HG03135 (cell line): ENCODE measurements around the gene CFP.
"Not testable (repeated sequence)": the region's sequence is repeated elsewhere in the genome, so short reads cannot be mapped to it uniquely, and the experiment has no call there.

Source experiments
- ATAC-seq: cut with Tn5 transposase; IDR thresholded peaks from one replicate; pipeline ENCODE4 v1.9.1; 2021; ENCODE audit warnings: mild to moderate bottlenecking, moderate library complexity; ENCODE audit not compliant: unreplicated experiment

The CFP gene

DNA sequence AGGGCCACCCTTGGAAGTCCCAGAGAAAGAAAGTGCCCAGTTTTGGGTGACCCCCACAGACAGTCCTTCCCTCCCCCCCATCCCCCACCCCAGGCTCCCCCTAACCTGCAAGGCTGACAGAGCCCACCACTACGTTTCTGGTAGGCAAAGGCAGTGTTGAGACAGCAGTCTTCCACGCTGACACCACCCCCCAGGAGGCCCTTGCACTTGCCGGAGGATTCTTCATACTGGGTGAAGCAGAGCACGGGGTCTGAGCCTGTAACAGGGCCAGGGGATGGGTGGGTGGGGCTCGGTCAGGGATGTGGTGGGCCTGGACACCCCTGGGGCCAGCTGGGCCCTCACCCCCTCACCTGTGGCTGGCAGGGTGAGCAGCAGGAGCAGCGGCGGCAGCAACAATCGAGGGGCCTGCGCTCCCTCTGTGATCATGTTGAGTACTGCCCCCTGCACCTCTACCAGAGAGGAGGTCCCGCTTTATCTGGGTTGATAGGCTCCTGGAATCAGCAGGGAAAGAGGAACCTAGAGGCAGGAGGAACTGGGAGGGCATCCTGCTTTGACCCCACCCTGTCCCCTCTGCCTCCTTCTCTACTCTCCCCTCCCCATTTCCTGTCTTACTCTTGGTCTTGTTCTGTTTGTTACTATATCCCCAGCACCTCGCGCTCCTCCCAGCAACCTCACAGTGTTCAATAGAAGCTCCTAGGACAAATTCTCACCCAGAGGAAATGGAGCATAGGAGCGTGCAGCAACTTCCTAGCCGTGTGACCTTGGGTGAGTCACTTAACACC, at the start of gene CFP:
TSS of gene CFP (minus strand) at position 512 of the 782 bp plus-strand sequence. CDS start at position 426, 86 bp downstream.
- no peak for ATAC-seq

DNA sequence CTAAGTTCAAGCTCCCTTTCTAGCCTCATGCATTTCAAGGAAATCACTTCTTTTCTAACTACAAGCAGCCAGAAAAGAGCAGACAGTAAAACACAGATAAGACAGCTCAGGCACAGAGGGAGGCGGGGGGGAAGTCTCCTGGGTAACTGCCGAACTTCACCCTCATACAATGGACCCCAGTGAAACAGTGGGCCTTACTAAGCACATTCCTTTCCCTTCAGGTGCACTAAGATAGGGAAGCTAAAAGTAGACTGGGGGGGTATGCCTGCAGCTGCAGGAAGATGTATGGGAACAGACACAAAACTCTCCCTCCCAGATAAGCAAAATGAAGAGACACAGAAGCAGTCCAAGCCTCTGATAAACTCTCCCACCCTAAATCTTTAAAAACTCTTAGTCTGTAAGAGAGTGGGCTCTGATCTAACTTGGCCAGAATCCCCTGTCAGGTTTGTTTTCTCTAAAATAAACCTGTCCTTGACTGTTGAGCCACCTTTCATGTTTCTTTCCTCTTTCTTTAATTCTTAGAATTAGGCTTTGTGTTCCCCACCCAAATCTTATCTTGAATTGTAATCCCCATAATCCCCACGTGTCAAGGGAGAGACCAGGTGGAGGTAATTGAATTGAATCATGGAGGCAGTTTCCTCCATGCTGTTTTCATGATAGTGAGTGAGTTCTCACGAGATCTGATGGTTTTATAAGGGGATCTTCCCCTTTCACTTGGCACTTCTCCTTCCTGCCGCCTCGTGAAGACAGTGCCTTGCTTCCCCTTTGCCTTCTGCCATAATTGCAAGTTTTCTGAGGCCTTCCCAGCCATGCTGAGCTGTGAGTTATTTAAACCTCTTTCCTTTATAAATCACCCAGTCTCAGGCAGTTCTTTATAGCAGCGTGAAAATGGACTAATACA, 46.5 kb upstream of the CFP start:
- not testable (repeated sequence) for ATAC-seq

DNA sequence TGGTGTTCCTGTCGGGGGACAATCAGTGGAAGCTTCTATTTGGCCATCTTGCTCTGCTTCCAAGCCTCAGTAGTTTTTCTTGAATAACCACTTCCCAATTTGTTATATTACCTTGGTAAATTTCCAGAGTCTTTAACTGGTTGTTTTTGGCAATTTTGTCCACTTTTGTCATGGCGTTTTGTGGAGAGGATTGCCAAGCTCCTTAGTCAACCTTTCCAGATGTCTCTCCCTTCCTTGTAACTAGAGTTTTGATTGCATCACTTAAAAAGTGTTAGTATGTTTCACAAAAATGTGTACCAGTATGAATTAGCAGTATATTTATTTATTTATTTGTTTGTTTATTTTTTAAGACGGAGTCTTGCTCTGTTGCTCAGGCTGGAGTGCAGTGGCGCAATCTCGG, 45.0 kb upstream of the CFP start:
- ATAC-seq: no peak

DNA sequence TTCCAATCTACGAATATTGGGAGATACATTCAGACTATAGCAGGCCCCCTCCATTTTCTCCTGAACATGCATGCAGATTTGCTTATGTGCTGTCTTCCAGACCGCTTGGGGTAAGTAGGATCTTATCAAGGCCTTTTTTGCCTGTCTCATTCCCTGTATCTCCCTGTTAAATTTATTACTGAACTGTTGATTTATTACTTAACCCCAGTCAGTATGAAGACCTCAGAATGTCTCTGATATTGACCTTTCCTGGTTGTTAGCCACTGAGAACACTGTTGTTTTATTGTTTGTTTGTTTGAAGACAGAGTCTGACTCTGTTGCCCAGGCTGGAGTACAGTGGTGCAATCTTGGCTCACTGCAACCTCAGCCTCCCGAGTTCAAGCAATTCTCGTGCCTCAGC, 36.1 kb upstream of the CFP start:
- ATAC-seq: not testable (repeated sequence)

DNA sequence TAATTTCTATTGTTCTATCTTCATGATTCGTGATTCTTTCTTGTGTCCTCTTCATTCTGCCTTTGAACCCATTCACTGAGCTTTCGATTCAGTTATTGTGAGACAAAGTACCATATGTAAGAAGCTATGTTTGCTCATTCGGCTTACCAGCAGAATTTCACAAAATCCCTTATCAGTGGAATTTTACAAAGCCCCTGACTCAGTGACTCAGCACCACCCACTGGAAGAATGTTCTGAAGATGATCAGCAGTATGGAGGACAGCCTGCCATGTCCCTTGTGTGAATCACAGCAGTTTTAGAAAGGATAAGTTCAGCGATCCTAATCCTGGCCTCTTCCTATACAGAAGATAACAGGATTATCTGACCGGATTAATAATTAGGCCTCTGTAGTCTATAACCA, 35.0 kb upstream of the CFP start:
- ATAC-seq: no peak

DNA sequence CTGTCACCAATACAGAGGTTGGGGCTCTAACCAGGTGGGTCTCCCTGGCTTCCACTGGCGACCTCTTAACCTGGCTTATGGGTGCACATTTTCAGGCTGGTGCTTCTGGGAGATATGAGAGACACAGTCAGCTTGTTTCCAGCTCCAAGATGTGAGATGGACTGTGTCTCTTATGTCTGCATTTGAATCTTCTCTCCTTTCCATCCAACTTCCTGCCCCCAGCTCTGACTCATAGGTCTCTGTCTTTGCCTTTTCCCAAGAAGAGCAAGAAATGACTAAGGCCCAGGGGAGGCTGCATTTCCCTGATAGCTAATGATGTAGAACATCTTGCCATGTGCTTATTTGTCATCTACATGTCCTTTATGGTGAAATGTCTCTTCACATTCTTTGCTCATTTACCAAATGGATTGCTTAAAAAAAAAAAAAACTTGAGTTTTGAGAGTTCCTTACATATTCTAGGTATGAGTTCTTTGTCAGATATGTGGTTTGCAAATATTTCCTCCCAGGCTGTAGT, 32.5 kb upstream of the CFP start:
- no peak for ATAC-seq

DNA sequence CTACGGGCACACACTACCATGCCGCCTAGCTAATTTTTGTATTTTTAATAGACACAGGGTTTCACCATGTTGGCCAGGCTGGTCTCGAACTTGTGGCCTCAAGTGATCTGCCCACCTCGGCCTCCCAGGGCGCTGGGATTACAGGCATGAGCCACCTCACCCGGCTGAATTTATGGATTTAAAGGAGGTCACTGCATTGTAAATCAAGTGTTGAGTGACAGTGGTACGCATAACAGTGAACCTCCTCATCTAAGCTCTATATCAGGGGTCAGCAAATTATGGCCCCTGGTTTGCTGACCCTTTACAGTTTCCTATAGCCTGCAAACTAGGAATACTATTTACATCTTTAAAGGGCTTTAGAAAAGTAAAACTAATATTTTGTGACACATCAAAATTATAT, 31.8 kb upstream of the CFP start:
- no peak for ATAC-seq

DNA sequence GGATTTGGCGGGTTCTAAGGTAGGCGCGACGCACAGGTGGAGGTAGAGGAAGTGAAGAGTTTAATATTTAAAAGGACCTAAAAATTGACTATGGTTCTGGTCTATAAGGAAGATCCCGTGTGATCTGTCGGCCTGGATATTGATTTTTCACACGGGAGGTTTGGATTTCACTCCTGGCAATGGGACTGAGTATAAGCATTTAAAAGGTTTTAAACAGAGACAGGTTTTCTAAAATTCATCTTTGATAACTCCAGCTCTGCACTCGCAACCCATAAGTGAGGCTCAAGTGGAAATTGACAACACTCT, 29.6 kb upstream of the CFP start:
- ATAC-seq: no peak

DNA sequence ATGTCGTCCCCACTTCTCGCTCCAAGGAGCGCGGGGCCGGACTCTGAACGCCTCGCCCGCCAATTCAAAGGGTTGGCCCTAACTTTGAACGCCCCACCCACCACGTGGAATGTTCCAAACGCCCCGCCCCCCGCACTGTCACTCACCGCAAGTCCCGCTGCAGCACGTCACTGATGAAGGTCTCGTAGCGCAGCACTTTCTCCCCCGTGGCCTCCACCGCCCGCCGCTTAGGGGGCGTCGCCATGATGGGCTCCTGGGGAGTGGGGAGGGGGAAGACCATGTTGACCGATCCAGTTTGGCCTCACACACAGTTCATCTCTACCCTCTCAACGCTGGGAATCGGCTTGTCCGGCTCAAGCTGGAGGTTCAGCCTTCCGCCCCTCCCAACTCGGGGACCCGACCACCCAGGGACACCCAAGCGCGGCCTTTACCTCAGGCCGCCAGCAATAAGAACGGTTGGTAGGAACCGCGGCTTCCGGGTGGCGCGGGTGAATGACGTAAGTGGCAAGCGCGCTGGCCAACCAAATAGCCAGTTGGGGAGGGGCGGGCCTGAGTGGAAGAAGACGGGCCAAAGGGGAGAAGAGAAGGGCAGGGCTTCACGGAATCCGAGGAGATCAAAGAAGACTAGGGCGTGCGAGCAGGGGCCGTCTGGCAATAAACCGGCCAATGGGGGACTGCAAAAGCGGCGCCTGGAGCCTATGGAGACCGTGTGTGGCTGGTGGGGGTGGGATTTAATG, 29.1 kb upstream of the CFP start, which contains the start of gene UXT:
TSS of gene UXT (minus strand) at position 497 of the 737 bp plus-strand sequence. CDS start at position 244, 253 bp downstream.
- peak; percentile 78 for ATAC-seq

DNA sequence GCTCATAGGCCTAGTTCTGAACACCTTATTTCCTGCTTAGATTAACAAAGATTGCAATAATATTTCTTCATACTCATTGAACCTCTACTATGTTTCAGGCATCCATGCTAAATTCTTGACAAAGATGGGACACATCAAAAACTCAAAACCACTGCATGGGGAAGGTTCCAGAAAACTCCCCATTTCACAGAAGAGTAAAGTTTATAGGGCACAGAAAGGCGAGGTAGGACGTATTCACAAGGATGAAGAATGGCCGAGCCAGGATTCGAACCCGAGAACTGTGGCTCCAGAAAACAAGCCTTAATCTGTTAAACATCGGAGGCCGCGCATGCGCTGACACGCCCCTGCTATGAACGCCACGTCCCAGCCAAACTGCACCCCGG, 28.6 kb upstream of the CFP start:
- ATAC-seq: no peak

DNA sequence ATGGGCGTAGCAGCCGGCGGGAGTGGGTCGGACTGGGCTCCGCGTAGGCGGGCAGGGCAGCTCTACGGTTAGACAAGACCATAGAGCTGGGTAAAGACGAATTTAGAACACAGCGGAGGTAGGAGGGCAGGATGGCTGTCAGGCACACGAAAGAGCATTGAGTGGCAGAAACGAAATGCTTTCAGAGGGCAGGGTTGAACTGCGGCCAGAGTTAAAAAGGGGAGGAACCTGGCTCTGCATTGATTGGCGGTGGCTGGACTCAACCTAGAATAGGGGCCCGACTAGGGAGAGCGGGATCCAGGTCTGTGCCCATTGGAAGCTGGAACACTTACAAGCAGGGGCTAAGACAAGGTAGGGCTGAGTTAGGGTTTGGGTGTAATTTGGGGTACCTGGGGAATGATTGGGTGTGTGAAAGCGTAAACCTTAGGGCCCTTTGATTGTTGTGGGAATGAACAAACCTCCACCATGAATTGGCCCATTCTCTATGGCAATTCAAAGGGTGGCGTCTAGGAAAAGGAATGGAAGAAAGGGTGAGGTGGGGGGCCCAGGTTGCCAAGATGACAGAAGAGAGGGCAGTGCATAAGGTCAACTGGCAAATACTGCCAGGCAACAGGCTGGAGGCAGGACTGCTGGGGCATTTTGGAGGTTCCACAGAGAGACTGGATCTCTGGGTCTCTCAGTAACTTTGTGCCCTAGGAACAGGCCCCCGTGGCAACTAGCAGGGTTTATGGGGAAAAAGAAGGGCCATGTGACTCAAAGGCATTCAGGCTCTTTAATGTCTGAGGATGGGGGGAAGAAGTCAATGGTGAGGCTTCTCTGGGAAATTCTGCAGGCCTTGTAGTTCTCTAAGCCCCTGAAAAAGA, 21.5 kb upstream of the CFP start:
- no peak for ATAC-seq

DNA sequence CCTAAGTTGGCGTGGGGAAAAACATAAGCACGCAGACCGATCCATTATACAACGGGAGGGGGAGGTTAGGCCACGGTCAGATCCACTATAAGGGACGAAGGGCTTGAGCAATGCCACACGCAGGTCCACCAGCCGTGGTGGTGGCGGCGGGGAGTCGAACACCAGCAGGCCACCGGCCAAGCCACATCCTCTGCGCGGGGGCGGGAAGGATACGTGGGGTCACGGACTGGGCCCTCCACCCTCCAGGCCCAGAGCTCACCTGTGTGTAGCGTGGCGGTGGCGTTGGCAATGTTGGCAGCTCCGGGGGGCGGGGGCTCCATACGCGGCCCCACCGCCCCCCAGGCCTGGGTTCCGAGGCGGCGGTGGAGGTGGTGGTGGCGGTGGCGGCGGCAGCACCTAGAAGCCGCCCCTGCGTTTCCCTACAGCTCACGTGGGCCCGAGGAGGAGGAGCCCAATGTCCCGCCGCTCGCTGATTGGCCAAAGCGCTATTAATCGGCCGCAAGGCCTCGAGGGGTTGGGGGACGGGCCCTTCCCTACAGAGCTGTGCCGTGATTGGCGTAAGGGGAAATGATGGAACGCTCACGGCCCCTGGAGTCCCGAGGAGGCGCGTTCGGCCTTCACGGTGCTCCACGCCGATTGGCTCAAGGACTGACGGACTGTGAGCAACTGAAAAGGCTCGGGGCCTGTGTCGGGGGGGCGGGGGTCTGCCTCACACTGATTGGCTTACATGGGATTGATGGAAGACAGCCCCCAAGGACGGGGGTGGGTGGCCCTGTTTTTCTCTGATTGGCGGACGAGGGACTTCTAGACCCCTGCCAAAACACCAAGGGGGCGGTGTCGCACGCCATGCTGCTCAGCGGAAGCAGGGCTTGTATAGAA, 20.7 kb upstream of the CFP start, which contains the start of gene ELK1:
TSS of gene ELK1 (minus strand) at position 400 of the 879 bp plus-strand sequence. CDS start 9,122 bp downstream, outside the sequence.
- peak; percentile 91 for ATAC-seq

DNA sequence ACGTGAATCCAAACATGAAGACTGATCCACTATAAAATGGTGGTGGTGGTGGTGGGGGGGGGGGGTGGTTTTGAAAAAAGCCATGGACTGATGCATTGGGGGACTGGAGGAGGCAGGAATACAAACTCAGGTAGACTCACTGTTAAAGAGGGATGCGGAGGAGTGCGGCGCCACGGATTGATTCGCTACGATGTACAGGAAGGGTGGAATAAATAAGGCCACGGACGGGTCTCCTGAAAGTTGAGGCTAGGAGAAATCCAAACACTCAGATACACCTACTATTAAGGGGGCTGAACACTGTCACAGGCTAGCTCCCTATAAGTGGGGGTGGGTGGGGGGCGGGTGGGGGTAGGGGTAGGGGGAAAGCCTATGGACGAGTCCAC, 20.0 kb upstream of the CFP start:
- no peak for ATAC-seq

DNA sequence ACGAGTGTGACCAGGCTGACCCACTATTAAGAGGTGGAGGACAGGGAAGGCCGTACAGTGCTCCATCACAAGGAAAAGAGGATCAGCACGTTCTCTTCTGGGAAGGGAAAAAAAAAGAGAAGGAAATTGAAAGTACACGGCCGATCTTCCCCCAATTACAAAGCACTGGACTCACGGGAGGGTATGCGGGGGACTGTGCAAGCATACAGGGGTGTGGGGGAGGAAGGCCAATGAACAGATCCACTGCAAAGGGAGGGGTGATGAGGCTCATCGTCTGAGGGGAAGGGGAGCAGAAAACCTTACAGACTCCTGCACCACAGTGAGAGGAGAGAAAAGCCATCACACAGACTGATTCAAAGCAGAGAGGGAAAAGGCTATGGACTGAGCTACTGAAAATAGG, 19.5 kb upstream of the CFP start:
- no peak for ATAC-seq

DNA sequence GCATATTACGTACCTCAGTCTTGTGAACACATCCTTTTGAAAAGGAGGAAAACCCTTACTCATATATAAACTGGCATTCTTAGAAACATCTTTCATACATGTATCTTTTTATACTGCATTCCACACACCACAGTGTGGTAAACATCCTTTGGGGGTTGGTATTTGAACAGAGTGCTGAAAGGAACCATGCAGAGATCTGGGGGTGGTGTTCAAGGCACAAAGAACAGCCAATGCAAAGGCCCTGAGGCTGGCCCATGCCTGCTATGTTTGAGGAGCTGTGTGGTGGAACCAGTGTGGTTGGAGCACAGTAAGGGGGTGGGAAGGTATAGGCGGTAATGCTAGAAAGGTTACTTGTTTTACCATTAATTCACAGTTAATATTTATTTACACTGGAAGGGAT, 18.6 kb upstream of the CFP start:
- no peak for ATAC-seq

DNA sequence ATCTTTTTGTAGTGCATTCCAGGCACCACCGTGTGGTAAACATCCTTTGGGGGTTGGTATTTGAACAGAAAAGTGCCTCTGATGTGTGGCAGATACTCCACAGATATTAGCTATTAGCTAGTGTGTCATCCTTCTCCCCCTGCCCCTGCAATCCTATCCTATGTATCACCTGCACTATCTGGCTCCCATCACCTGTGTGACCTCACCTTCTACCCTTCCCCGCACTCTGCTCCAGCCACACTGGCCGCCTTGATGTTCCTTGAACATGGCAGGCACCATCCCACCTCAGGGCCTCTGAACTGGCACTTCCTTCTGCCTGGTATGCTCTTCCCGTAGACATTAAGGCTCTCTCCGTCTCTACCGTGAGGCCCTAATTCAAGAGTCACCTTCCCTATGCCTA, 16.9 kb upstream of the CFP start:
- no peak for ATAC-seq

DNA sequence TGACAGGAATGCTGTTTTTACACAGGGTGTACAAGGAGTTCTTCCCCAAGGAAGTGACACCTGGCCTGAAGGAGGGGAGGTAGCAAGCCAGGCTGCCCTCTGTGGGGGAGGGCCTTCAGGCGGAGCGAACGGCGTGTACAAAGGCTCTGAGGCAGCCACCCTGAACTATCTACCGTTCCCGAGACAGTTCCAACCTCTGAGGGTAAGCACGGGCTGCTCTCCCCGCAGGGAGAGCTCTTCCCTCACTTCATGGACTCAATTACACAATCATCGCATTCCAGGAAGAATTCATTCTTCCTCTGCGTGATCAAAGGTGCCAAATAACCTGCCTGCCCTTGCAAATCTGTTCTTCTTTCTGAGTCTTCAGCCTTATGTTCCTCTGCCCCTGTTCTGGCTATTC, 15.8 kb upstream of the CFP start:
- ATAC-seq: no peak

DNA sequence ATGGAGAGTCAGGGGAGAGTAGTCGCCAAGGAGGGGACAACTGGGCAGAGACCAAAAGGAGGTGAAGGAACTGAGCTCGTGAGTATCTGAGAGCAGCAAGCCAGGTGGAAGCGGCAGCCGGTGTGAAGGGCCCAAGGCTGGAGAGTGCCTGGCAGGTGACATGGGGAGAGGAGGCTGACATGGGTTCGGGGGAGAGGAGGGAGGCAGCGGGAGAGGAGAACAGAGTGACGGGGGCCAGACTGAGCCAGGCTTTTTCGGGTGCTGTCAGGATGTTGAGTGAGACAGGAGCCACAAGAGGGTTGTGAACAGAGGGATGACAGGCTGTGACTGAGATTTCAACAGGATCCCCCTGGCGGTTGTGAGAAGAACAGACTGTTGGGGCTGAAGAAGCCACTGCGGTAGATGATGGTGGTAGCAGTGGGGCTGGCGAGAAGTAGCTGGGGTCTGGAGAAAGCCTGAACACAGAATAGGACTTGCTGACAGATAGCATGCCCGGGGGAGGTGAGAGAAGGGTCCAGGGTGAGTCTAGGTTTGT, 14.9 kb upstream of the CFP start:
- ATAC-seq: no peak

DNA sequence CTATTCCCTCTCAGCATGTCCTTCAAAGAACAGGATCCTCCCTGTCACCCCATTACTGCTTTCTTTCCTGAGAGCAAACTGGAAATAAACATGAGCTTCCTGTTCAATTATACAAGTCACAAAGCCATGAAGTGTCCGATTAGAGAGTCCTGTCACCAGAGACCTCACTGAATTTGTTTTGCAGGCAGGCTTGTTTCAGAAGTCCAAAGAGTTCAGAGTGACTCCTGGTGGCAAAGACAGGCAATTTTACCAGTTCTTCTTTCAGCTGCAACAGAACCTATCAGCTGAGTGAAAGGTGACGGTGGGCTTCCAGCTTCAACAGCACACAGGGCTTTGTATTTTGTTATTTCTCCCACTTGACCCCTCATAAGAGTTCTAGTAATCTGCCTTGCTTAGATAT, 14.2 kb upstream of the CFP start:
- ATAC-seq: no peak
